Stimulated activated CD8-positive, alpha-beta memory T cell treated with anti-CD3 and anti-CD28 coated beads, Interleukin-7, amount 100 ng/mL, for 4 hours (primary cell): ENCODE results near the gene SEPTIN14.
"Not testable (repeated sequence)": the region's sequence is repeated elsewhere in the genome, so short reads cannot be mapped to it uniquely, and the experiment has no call there.

ENCODE experiments used
- DNase-seq, 2 donors: peaks; one replicate each; pipeline ENCODE4 v3.0.0-alpha.2; 2020; ENCODE audit warnings: low read depth in 2 of 2

Gene SEPTIN14

GRCh38 chr7:55785444-55785843 lies 77.1 kb downstream of the SEPTIN14 start:
- not testable (repeated sequence) for DNase-seq

DNA sequence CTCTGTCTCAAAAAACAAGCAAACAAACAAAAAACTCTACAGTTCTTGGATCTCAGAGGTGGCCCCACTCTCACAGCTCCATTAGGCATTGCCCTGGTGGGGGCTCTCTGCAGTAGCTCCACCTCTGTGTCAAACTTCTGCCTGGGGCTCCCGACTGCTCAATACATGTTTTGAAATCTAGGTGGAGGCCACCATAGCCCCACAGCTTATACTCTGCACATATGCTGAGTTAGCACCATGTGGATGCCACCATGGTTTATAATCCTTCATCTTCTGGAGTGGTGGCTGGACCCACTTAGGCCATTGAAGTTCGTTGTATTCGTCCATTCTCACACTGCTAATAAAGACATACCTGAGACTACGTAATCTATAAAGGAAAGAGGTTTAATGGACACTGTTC lies 78.4 kb downstream of the SEPTIN14 start:
- no peak for DNase-seq

DNA sequence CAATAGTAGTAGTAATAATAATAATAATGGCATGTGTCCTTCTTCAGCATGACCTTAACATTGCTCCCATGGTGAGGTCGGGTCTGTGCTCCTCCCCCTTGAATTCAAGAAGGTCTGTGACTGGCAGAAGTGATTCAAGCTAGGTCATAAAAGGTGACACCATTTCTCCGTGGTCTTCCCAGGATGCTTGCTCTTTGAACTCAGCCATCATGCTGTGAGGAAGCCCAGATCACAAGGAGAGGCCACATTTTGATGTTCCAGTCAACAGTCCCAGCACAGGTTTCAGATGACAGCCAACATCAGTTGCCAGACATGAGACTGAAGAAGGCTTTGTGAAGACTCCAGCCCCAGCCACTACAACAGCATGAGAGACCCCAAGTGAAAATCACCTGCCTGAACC lies 83.9 kb downstream of the SEPTIN14 start:
- DNase-seq = no peak

GRCh38 chr7:55776196-55776595 lies 86.4 kb downstream of the SEPTIN14 start:
- no peak for DNase-seq

GRCh38 chr7:55775051-55775420 lies 87.5 kb downstream of the SEPTIN14 start:
- no peak for DNase-seq

- DNase-seq = no peak
Observed at GRCh38 chr7:55774327-55775050, 88.1 kb downstream of the SEPTIN14 start.

- DNase-seq = no peak
Observed at GRCh38 chr7:55770778-55771177, 91.8 kb downstream of the SEPTIN14 start.

DNA sequence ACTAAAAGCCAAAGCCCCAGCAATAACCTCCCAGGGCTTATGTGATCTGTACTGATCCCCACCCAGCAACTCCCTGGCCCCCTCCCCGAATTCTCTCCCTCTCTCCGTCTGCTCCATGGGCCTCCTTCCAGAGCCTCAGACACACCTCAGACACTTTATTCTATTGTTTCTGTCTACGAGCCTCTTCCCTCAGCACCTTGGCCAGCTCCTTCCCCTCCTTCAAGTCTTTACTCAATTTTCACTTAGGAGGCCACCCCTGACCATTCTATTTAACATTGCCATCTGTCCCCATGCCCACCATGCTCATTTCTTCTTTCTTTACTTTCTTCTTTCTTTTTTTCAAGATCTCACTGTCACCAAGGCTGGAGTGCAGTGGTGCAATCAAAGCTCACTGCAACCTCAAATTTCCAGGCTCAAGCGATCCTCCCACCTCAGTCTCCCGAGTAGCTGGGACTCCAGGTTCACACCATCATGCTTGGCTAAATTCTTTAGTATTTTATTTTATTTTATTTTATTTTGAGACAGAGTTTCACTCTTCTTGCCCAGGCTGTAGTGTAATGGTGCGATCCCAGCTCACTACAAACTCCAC lies 109.2 kb downstream of the SEPTIN14 start:
- DNase-seq = not testable (repeated sequence)

- not testable (repeated sequence) for DNase-seq
Observed at GRCh38 chr7:55744706-55745105, 117.8 kb downstream of the SEPTIN14 start.
